Inferior parietal cortex (tissue), 1 donor: ENCODE data around the gene GRIN3A.
"Not testable (repeated sequence)": the region's sequence is repeated elsewhere in the genome, so short reads cannot be mapped to it uniquely, and the experiment has no call there.

Source experiments
- DNase-seq: peaks from one replicate; pipeline ENCODE4 v3.0.0-alpha.2; 2016; ENCODE audit errors: extremely low spot score

The GRIN3A gene

GRCh38 chr9:101738566-101739183 is at the start of gene GRIN3A:
TSS of gene GRIN3A (minus strand) at chr9:101738647. CDS start at chr9:101737979, 668 bp downstream.
- peak; percentile 41 for DNase-seq

GRCh38 chr9:101787891-101788290 is 49.4 kb upstream of the GRIN3A start:
- DNase-seq = no peak

GRCh38 chr9:101778332-101778731 is 39.9 kb upstream of the GRIN3A start:
- DNase-seq = no peak

GRCh38 chr9:101764472-101764871 is 26.0 kb upstream of the GRIN3A start:
- no peak for DNase-seq

GRCh38 chr9:101758304-101758930 is 20.0 kb upstream of the GRIN3A start:
- no peak for DNase-seq

GRCh38 chr9:101753716-101754115 is 15.3 kb upstream of the GRIN3A start:
- no peak for DNase-seq

- no peak for DNase-seq
These were observed 13.4 kb upstream of the GRIN3A start for GRCh38 chr9:101751895-101752294.

- no peak for DNase-seq
These were observed 864 bp upstream of the GRIN3A start for GRCh38 chr9:101739311-101739710.

GRCh38 chr9:101737705-101738565 is 512 bp downstream of the GRIN3A start:
- DNase-seq = no peak

- no peak for DNase-seq
These were observed 1.2 kb downstream of the GRIN3A start for GRCh38 chr9:101737165-101737704.

- DNase-seq = no peak
These were observed 1.7 kb downstream of the GRIN3A start for GRCh38 chr9:101736717-101737116.

GRCh38 chr9:101731429-101731828 is 7.0 kb downstream of the GRIN3A start:
- DNase-seq = no peak

- DNase-seq = peak; percentile 58
These were observed 10.6 kb downstream of the GRIN3A start for GRCh38 chr9:101727612-101728524.

GRCh38 chr9:101724271-101724670 is 14.2 kb downstream of the GRIN3A start:
- not testable (repeated sequence) for DNase-seq

GRCh38 chr9:101718192-101718591 is 20.3 kb downstream of the GRIN3A start:
- no peak for DNase-seq

GRCh38 chr9:101716629-101717028 is 21.8 kb downstream of the GRIN3A start:
- no peak for DNase-seq

- no peak for DNase-seq
These were observed 27.0 kb downstream of the GRIN3A start for GRCh38 chr9:101711330-101711941.

- no peak for DNase-seq
These were observed 29.6 kb downstream of the GRIN3A start for GRCh38 chr9:101708855-101709254.

GRCh38 chr9:101707721-101708120 is 30.7 kb downstream of the GRIN3A start:
- no peak for DNase-seq

GRCh38 chr9:101706997-101707396 is 31.4 kb downstream of the GRIN3A start:
- DNase-seq = no peak

GRCh38 chr9:101706261-101706798 is 32.1 kb downstream of the GRIN3A start:
- DNase-seq = no peak
